Loucy (cell line): ENCODE data around the gene SYNJ1.

ENCODE experiments used
- CTCF ChIP-seq: fragments of 200-600 bp; sonication (generic); conservative IDR thresholded peaks from 2 replicates; pipeline ENCODE4 v1.5.1; 2014; ENCODE audit warnings: mild to moderate bottlenecking, antibody characterized with exemption, low read length
- EZH2phosphoT487 ChIP-seq: fragments of 200-600 bp; IDR thresholded peaks from 2 replicates; pipeline ENCODE4 v1.6.1; 2018; ENCODE audit warnings: antibody characterized with exemption, mild to moderate bottlenecking, moderate library complexity, borderline replicate concordance

- TF ChIP-seq CTCF (no peak), EZH2phosphoT487 (no peak)
Observed at GRCh38 chr21:32717851-32718316, 9.9 kb downstream of the SYNJ1 start.
